Measurements from ENCODE around the gene BBS2.

DNA sequence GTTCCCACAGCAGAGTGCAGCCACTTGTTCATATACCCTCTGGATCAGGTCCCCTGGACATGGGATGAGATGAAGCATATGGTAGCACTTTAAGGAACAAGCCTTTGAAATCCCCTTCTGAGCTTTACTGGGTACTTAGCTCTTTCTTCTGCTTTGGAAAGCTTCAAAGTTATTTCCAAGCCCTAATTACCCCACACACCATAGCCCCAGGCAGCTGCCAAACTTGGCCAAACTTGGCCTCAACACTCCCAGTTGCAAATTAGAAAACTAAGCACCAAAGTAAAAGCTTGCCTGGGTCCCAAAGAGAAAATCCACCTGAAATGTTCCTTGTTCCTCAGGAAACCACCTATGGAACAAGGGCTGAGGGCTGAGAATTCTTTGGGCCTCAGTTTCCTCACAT, 29.3 kb upstream of the BBS2 start:
- TF ChIP-seq TAF1 (conservative IDR thresholded peaks at IDR 0.05) (no peak), JUND (IDR thresholded peaks at IDR 0.05) (no peak), NR2F2 (IDR thresholded peaks at IDR 0.05) (no peak), SP1 (IDR thresholded peaks at IDR 0.05) (no peak)
- TF ChIP-seq, protein P1, sequence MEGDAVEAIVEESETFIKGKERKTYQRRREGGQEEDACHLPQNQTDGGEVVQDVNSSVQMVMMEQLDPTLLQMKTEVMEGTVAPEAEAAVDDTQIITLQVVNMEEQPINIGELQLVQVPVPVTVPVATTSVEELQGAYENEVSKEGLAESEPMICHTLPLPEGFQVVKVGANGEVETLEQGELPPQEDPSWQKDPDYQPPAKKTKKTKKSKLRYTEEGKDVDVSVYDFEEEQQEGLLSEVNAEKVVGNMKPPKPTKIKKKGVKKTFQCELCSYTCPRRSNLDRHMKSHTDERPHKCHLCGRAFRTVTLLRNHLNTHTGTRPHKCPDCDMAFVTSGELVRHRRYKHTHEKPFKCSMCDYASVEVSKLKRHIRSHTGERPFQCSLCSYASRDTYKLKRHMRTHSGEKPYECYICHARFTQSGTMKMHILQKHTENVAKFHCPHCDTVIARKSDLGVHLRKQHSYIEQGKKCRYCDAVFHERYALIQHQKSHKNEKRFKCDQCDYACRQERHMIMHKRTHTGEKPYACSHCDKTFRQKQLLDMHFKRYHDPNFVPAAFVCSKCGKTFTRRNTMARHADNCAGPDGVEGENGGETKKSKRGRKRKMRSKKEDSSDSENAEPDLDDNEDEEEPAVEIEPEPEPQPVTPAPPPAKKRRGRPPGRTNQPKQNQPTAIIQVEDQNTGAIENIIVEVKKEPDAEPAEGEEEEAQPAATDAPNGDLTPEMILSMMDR (IDR thresholded peaks at IDR 0.05; ENCODE audit: low read depth, low read length, missing input control): no peak
- TF ChIP-seq, protein P2, sequence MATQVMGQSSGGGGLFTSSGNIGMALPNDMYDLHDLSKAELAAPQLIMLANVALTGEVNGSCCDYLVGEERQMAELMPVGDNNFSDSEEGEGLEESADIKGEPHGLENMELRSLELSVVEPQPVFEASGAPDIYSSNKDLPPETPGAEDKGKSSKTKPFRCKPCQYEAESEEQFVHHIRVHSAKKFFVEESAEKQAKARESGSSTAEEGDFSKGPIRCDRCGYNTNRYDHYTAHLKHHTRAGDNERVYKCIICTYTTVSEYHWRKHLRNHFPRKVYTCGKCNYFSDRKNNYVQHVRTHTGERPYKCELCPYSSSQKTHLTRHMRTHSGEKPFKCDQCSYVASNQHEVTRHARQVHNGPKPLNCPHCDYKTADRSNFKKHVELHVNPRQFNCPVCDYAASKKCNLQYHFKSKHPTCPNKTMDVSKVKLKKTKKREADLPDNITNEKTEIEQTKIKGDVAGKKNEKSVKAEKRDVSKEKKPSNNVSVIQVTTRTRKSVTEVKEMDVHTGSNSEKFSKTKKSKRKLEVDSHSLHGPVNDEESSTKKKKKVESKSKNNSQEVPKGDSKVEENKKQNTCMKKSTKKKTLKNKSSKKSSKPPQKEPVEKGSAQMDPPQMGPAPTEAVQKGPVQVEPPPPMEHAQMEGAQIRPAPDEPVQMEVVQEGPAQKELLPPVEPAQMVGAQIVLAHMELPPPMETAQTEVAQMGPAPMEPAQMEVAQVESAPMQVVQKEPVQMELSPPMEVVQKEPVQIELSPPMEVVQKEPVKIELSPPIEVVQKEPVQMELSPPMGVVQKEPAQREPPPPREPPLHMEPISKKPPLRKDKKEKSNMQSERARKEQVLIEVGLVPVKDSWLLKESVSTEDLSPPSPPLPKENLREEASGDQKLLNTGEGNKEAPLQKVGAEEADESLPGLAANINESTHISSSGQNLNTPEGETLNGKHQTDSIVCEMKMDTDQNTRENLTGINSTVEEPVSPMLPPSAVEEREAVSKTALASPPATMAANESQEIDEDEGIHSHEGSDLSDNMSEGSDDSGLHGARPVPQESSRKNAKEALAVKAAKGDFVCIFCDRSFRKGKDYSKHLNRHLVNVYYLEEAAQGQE (IDR thresholded peaks at IDR 0.05): no peak

Measured in liver (tissue), 3 donors.